ENCODE results near the gene TMEM115.

The TMEM115 gene

DNA sequence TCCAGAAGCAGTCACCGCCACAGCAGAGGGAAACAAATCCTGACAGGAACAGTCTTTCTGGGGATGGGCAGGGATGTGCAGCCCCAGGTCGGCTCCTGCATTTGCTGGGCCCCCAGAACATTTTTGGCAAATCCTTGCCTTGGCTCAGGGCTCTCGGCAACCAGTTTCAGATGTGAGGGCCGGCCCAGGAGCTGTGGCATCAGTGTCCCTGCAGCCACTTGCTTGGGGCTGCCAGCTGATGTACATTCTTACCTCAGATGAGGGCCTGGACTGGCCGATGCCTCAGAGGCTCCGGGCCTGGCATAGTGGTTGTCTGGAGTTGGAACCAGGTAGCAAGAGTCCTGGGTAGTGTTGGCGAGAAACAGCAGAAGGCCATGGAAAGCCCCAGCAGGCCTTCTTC is 4.5 kb downstream of the TMEM115 start:
- H3K27ac ChIP-seq = no peak overlapping the region
- DNase-seq = no peak
- no peaks in the 10 kb centered on the region for H3K27me3 ChIP-seq
- peaks cover 0 to 63% (median 52%) of the 10 kb centered on the region in 4 donors for H3K4me1 ChIP-seq
- H3K9me3 ChIP-seq = no peaks in the 10 kb centered on the region
- TF ChIP-seq, protein P1, sequence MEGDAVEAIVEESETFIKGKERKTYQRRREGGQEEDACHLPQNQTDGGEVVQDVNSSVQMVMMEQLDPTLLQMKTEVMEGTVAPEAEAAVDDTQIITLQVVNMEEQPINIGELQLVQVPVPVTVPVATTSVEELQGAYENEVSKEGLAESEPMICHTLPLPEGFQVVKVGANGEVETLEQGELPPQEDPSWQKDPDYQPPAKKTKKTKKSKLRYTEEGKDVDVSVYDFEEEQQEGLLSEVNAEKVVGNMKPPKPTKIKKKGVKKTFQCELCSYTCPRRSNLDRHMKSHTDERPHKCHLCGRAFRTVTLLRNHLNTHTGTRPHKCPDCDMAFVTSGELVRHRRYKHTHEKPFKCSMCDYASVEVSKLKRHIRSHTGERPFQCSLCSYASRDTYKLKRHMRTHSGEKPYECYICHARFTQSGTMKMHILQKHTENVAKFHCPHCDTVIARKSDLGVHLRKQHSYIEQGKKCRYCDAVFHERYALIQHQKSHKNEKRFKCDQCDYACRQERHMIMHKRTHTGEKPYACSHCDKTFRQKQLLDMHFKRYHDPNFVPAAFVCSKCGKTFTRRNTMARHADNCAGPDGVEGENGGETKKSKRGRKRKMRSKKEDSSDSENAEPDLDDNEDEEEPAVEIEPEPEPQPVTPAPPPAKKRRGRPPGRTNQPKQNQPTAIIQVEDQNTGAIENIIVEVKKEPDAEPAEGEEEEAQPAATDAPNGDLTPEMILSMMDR (IDR thresholded peaks at IDR 0.05) = no peak
- H3K4me3 ChIP-seq = no peak overlapping the region
- intact Hi-C loops (cut with DNase I; ENCODE audit: low total_unique reads) = no loop called here
- peaks cover 19 to 40% (median 38%) of the 10 kb centered on the region in 3 donors for H3K36me3 ChIP-seq

DNA sequence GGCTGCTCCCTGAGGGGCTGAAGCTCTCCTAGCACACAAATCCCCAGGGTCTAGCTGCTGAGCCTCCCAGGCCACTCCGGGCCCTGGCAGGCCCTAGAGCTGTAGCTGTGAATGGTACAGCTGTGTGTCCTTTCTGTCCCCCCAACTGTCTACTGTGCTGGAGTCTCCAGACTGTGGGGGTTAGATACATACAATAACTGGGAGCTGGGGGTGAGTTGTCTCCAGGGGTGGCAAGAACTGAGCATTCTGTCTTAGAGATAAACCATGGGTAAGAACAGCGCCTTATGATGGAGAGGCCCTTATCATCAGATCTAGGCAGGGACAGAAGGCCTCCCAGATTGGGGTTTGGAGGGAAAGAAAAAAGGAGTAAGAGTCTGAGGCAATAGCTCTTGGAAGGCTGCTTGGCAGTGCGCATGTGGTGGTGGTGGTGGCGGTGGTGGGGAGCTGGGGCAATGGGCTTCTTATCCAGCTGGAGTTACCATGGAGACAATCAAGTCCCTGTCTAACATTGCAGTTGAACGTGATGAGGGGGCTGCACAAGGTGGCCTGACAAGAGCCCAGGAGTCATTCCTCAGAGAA is 5.0 kb downstream of the TMEM115 start:
- H3K27ac ChIP-seq = no peak overlapping the region
- TF ChIP-seq, protein P1 (IDR thresholded peaks at IDR 0.05) = no peak
- peaks cover 0 to 69% (median 56%) of the 10 kb centered on the region in 4 donors for H3K4me1 ChIP-seq
- intact Hi-C loops (cut with DNase I; ENCODE audit: low total_unique reads) = no loop called here
- no peak overlapping the region for H3K4me3 ChIP-seq
- H3K27me3 ChIP-seq = no peaks in the 10 kb centered on the region
- no peak for DNase-seq
- H3K36me3 ChIP-seq = peaks cover 19 to 40% (median 38%) of the 10 kb centered on the region in 3 donors
- no peaks in the 10 kb centered on the region for H3K9me3 ChIP-seq

GRCh38 chr3:50353245-50354004 is 5.9 kb downstream of the TMEM115 start:
- intact Hi-C loops (cut with DNase I; ENCODE audit: low total_unique reads) = no loop called here
- H3K27me3 ChIP-seq = no peaks in the 10 kb centered on the region
- H3K36me3 ChIP-seq = peaks cover 19 to 44% (median 43%) of the 10 kb centered on the region in 3 donors
- no peak for DNase-seq
- H3K4me1 ChIP-seq = peaks cover 0 to 71% (median 58%) of the 10 kb centered on the region in 4 donors
- TF ChIP-seq, protein P1 (IDR thresholded peaks at IDR 0.05) = no peak
- H3K4me3 ChIP-seq = no peak overlapping the region
- H3K27ac ChIP-seq = no peak overlapping the region
- no peaks in the 10 kb centered on the region for H3K9me3 ChIP-seq

DNA sequence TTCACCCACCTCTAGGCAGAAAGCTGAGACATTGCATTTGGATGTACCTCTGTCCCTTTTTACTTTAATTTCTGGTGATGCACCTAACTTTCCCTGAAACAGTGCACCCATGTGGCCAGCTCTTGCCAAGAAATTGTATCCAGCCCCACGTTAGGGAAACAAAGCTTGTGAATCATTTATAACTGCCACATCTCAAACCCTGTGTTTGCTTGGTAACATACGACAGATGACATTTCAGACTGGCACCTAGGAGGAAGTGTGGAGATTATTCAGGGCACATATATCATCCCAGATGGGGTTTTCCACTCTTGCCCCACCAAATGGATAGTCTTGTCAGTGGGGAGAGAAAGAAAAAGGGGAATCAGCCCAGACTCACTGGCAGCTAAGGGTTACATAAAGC is 6.5 kb downstream of the TMEM115 start:
- Histone ChIP-seq H3K36me3 (peaks cover 19 to 49% (median 47%) of the 10 kb centered on the region in 3 donors), H3K27me3 (no peaks in the 10 kb centered on the region), H3K4me3 (no peak overlapping the region), H3K9me3 (no peaks in the 10 kb centered on the region), H3K27ac (no peak overlapping the region), H3K4me1 (peaks cover 0 to 67% (median 51%) of the 10 kb centered on the region in 4 donors)
- intact Hi-C loops (cut with DNase I; ENCODE audit: low total_unique reads) = no loop called here
- TF ChIP-seq, protein P1 (IDR thresholded peaks at IDR 0.05) = no peak
- DNase-seq = no peak

DNA sequence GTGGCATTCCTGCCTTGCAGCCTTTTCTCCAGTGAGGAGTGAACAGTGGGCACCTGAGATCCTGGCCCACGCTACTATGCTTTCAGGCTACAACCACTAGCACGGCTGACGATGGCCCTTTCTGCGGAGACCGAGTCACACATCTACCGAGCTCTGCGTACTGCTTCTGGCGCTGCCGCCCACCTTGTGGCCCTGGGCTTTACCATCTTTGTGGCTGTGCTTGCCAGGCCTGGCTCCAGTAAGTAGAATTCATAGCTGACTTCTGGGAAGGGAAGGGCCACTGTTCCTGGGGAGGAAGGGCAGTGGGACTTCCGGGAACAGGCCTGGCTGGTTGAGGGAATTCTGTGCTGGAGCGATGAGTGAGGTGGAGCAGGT is 8.0 kb downstream of the TMEM115 start:
- peak overlapping the region; percentile 68 to 84 for H3K4me3 ChIP-seq
- peaks cover 19 to 54% (median 46%) of the 10 kb centered on the region in 3 donors for H3K36me3 ChIP-seq
- H3K27ac ChIP-seq = peak overlapping the region; percentile 88 to 94
- peaks cover 0 to 52% (median 37%) of the 10 kb centered on the region in 4 donors for H3K4me1 ChIP-seq
- intact Hi-C loops (cut with DNase I; ENCODE audit: low total_unique reads) = no loop called here
- TF ChIP-seq, protein P1 (IDR thresholded peaks at IDR 0.05) = no peak
- DNase-seq = no peak
- no peaks in the 10 kb centered on the region for H3K27me3 ChIP-seq
- no peaks in the 10 kb centered on the region for H3K9me3 ChIP-seq

All from tibial artery (tissue), 4 donors.